ENCODE data around the gene UPK3A.

UPK3A gene

GRCh38 chr22:45344334-45344733 is 59.6 kb downstream of the UPK3A start:
- no peak for TF ChIP-seq EZH2 (optimal IDR thresholded peaks at IDR 0.05; ENCODE audit: low read depth, low read length)
- no peak for TF ChIP-seq EZH2phosphoT487 (IDR thresholded peaks at IDR 0.05; ENCODE audit: low read length)
- TF ChIP-seq, protein P1, sequence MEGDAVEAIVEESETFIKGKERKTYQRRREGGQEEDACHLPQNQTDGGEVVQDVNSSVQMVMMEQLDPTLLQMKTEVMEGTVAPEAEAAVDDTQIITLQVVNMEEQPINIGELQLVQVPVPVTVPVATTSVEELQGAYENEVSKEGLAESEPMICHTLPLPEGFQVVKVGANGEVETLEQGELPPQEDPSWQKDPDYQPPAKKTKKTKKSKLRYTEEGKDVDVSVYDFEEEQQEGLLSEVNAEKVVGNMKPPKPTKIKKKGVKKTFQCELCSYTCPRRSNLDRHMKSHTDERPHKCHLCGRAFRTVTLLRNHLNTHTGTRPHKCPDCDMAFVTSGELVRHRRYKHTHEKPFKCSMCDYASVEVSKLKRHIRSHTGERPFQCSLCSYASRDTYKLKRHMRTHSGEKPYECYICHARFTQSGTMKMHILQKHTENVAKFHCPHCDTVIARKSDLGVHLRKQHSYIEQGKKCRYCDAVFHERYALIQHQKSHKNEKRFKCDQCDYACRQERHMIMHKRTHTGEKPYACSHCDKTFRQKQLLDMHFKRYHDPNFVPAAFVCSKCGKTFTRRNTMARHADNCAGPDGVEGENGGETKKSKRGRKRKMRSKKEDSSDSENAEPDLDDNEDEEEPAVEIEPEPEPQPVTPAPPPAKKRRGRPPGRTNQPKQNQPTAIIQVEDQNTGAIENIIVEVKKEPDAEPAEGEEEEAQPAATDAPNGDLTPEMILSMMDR (IDR thresholded peaks at IDR 0.05; ENCODE audit: low read length), result no peak
- DNase-seq, result no peak

More at GRCh38 chr22:45344334-45344733, 59.6 kb downstream of the UPK3A start:
- Histone ChIP-seq H3K79me2 (ENCODE audit: low read length) (no peaks in the 10 kb centered on the region), H3K27me3 (replicated peaks; ENCODE audit: insufficient read depth, low read length) (no peaks in the 10 kb centered on the region), H3K36me3 (replicated peaks; ENCODE audit: insufficient read depth, low read length) (no peaks in the 10 kb centered on the region), H3F3A (ENCODE audit: insufficient read depth, low read length) (no peaks in the 10 kb centered on the region), H2AFZ (ENCODE audit: low read length) (no peak overlapping the region), H3K27ac (ENCODE audit: low read length) (no peak overlapping the region), H3K4me1 (ENCODE audit: low read length) (no peaks in the 10 kb centered on the region), H3K9me2 (replicated peaks; ENCODE audit: insufficient read depth, low read length) (no peaks in the 10 kb centered on the region), H3K9me3 (replicated peaks; ENCODE audit: insufficient read depth, low read length) (no peaks in the 10 kb centered on the region), H3K9ac (ENCODE audit: low read length) (no peak overlapping the region), H3K4me2 (ENCODE audit: low read depth, low read length) (no peak overlapping the region), H3K4me3 (ENCODE audit: low read length) (no peak overlapping the region), H4K20me1 (ENCODE audit: insufficient read depth, low read length) (no peaks in the 10 kb centered on the region)

Measured in MM.1S (cell line).